Measurements from ENCODE around the gene PTTG1IP. TPM values are rescaled to one million over a fixed set of nuclear protein-coding genes. Genes with fewer than 3 reads are reported as not detected.

PTTG1IP gene
- total and polyA plus RNA-seq, 2 donors from 2014 or later = 187 to 378 TPM

DNA sequence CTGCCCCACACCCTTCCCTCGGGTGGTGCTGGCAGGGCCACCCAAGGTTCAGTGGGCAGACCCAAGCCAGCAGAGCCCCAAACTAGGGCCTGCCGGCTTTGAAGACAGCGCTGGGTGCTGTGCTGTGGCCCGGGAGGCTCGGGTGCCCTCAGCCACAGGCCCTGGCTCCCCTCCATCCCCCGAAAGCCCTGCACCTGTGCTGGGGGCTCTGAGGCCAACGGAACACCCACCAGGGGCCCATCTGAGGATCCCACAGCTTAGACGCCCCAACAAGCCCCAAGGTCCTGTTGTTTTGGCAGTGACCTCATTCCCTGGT lies 38.6 kb upstream of the PTTG1IP start:
- H3K4me3 ChIP-seq (ENCODE audit: low read length in 3 of 3) = no peak overlapping the region
- DNase-seq (peak in 1 of 5 donors; percentile 81), FAIRE-seq (no peak)
- intact Hi-C loops (cut with DNase I) = no loop called here
- TF ChIP-seq, protein P1, sequence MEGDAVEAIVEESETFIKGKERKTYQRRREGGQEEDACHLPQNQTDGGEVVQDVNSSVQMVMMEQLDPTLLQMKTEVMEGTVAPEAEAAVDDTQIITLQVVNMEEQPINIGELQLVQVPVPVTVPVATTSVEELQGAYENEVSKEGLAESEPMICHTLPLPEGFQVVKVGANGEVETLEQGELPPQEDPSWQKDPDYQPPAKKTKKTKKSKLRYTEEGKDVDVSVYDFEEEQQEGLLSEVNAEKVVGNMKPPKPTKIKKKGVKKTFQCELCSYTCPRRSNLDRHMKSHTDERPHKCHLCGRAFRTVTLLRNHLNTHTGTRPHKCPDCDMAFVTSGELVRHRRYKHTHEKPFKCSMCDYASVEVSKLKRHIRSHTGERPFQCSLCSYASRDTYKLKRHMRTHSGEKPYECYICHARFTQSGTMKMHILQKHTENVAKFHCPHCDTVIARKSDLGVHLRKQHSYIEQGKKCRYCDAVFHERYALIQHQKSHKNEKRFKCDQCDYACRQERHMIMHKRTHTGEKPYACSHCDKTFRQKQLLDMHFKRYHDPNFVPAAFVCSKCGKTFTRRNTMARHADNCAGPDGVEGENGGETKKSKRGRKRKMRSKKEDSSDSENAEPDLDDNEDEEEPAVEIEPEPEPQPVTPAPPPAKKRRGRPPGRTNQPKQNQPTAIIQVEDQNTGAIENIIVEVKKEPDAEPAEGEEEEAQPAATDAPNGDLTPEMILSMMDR (IDR thresholded peaks at IDR 0.05; ENCODE audit: borderline replicate concordance, extremely low read depth, insufficient read depth) = no peak
- no peaks in the 10 kb centered on the region for H3K9me3 ChIP-seq (ENCODE audit: control insufficient read depth in 2 of 3, insufficient read depth in 1 of 3, low read length in 3 of 3)
- no peaks in the 10 kb centered on the region for H3K27me3 ChIP-seq (ENCODE audit: control insufficient read depth, insufficient read depth, low read length)
- H3K4me1 ChIP-seq (ENCODE audit: control insufficient read depth in 2 of 3, insufficient read depth in 2 of 3, low read depth in 1 of 3, low read length in 3 of 3) = peaks cover 0 to 23% (median 17%) of the 10 kb centered on the region in 3 donors
- no peak overlapping the region for H3K9ac ChIP-seq (ENCODE audit: low read length in 3 of 3)
- peak overlapping the region; percentile 62 to 76 for H3K27ac ChIP-seq (ENCODE audit: low read depth in 2 of 2, low read length in 2 of 2)
- H3K36me3 ChIP-seq (ENCODE audit: control insufficient read depth in 2 of 3, insufficient read depth in 3 of 3, low read length in 3 of 3) = no peaks in the 10 kb centered on the region

DNA sequence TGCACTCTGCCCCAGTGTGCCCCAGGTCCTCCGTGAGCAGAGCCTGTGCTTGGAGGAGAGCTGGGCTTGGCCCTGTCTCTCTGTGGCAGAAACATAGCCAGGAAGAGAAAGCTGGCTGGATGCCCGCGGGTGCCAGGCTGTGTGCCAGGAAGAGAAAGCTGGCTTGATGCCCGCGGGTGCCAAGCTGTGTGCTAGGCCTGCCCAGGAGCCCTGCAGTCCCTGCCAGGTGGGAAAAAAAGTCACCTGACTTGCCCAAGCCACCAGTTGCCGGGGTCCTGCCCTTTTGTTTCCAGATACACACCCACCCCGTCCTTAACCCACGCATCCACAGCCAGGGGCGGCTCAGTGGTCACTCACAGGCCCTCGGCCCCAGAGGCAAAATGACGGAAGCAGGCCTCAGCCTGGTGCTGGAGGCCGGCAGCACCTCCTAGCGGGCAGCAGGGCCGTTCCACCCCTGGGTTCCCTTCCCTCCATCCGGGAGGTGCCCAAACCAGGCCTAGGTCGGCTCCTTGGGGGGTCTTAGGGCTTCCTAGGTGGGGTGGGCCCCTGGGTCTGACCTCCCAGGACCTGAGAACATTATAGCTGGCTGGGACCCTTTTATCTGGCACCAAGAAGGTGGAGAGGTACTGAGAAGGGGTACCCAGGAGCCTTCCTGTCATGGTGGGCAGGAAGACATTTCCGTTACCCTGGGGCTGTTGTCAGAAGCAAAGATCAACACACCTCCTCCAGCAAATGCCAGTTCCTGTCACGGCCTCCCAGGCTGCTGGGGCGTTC lies 38.1 kb upstream of the PTTG1IP start:
- FAIRE-seq (no peak), DNase-seq (peak in 1 of 5 donors; percentile 93)
- intact Hi-C loops (cut with DNase I) = no loop called here
- Histone ChIP-seq H3K27me3 (ENCODE audit: control insufficient read depth, insufficient read depth, low read length) (no peaks in the 10 kb centered on the region), H3K4me1 (ENCODE audit: control insufficient read depth in 2 of 3, insufficient read depth in 2 of 3, low read depth in 1 of 3, low read length in 3 of 3) (peaks cover 0 to 23% (median 17%) of the 10 kb centered on the region in 3 donors), H3K9ac (ENCODE audit: low read length in 3 of 3) (peak overlapping the region in 1 of 3 donors; percentile 34), H3K4me3 (ENCODE audit: low read length in 3 of 3) (peak overlapping the region in 1 of 3 donors; percentile 3), H3K9me3 (ENCODE audit: control insufficient read depth in 2 of 3, insufficient read depth in 1 of 3, low read length in 3 of 3) (no peaks in the 10 kb centered on the region), H3K36me3 (ENCODE audit: control insufficient read depth in 2 of 3, insufficient read depth in 3 of 3, low read length in 3 of 3) (no peaks in the 10 kb centered on the region), H3K27ac (ENCODE audit: low read depth in 2 of 2, low read length in 2 of 2) (peak overlapping the region; percentile 62 to 76)
- TF ChIP-seq, protein P1 (IDR thresholded peaks at IDR 0.05; ENCODE audit: borderline replicate concordance, extremely low read depth, insufficient read depth) = peak; percentile 37

DNA sequence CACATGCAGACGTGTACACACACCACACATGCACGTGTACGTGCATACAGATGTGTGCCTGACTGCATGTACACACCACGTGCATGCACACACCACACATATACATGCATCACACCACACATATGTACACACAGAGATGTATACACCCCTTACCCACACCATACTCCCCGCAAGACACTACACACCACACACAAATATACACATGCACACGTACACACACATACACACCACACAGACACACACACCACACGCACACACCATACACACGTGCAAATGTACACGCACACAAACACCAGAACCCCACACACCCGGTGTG lies 37.5 kb upstream of the PTTG1IP start:
- H3K4me1 ChIP-seq (ENCODE audit: control insufficient read depth in 2 of 3, insufficient read depth in 2 of 3, low read depth in 1 of 3, low read length in 3 of 3) = peaks cover 0 to 23% (median 17%) of the 10 kb centered on the region in 3 donors

More for the DNA sequence above, 37.5 kb upstream of the PTTG1IP start:
- intact Hi-C loops (cut with DNase I) = no loop called here
- Histone ChIP-seq H3K4me3 (ENCODE audit: low read length in 3 of 3) (peak overlapping the region in 1 of 3 donors; percentile 3), H3K27me3 (ENCODE audit: control insufficient read depth, insufficient read depth, low read length) (no peaks in the 10 kb centered on the region), H3K9ac (ENCODE audit: low read length in 3 of 3) (no peak overlapping the region), H3K36me3 (ENCODE audit: control insufficient read depth in 2 of 3, insufficient read depth in 3 of 3, low read length in 3 of 3) (no peaks in the 10 kb centered on the region), H3K9me3 (ENCODE audit: control insufficient read depth in 2 of 3, insufficient read depth in 1 of 3, low read length in 3 of 3) (no peaks in the 10 kb centered on the region), H3K27ac (ENCODE audit: low read depth in 2 of 2, low read length in 2 of 2) (no peak overlapping the region)
- TF ChIP-seq, protein P1 (IDR thresholded peaks at IDR 0.05; ENCODE audit: borderline replicate concordance, extremely low read depth, insufficient read depth) = no peak
- DNase-seq = no peak
- FAIRE-seq = no peak
